ENCODE measurements around the gene DAPK1.
A peak's percentile ranks its signal among the peaks of the same experiment; 100 is the strongest.

The DAPK1 gene

DNA sequence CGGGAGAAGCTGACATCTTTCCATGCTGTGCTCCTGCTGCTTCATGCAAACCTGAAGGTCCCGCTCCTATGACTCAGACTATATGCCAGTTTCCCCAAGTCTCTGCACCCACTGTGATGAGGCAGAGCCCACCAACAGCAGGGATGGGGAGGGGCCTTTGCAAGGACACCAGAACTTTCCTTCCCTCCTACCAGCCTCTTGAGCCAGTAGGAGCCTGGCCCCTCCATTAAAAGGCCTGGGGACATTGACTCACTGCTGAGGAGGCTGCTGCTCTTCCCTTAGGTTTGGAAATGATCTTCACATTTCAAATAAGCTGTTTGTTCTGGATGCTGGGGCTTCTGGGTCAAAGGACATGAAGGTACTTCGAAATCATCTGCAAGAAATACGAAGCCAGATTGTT lies 202.2 kb downstream of the DAPK1 start:
- no peak for DNase-seq

DNA sequence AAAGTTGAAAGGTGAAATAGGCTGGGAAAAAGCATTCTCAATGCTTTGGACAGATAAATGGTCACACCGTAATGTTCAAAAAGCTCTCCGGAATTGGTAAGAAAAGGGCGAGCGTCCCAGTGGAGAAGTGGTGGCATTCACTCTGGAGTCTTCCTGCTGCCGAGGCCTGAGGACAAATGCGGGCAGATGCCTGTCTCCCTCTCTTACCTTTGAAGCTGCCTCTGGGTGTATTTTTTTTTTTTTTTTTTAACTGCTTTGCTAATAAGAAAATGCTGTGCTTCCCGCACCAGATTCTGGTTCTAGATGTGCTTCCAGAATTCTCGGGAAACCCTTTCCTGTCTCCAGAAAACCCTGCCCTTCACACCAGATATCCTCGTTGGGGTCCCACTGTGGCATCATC lies 203.8 kb downstream of the DAPK1 start:
- no peak for DNase-seq

DNA sequence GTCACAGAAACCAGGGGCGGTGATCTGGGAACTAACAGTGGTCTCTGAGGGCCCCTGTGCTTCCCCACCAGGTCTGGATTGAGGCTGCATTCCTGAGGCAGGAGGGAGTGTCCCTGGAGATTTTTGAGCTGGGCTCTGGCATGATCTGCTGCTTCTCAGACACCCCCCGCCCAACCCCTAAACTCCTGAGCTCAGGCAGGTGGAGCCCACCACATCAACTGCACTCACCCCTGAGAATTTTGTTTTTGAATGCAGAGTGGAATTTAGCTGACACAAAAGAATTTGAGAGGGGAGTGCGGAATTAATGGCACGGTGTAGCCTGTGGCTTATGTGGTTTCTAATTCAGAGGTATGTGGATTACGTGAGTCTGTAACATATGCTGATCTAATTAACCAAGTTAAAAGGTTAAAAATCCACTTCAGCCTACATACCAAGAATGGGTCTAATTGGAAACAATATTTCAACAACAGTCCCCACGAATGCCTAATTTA lies 204.3 kb downstream of the DAPK1 start:
- no peak for DNase-seq

DNA sequence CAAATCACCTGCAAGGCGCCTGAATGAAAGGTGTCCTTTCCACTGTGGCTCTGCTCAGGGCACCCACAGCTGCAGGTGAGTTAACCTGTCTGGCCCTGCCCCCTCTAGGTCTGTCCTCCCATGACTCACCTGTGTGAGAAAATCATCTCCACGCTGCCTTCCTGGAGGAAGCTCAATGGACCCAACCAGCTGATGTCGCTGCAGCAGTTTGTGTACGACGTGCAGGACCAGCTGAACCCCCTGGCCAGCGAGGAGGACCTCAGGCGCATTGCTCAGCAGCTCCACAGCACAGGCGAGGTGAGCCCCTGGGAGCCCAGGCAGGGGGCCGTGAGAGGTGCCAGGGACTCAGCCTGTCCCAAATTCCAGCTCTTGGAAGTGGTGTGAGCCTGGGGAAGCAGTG lies 205.3 kb downstream of the DAPK1 start:
- DNase-seq = no peak

DNA sequence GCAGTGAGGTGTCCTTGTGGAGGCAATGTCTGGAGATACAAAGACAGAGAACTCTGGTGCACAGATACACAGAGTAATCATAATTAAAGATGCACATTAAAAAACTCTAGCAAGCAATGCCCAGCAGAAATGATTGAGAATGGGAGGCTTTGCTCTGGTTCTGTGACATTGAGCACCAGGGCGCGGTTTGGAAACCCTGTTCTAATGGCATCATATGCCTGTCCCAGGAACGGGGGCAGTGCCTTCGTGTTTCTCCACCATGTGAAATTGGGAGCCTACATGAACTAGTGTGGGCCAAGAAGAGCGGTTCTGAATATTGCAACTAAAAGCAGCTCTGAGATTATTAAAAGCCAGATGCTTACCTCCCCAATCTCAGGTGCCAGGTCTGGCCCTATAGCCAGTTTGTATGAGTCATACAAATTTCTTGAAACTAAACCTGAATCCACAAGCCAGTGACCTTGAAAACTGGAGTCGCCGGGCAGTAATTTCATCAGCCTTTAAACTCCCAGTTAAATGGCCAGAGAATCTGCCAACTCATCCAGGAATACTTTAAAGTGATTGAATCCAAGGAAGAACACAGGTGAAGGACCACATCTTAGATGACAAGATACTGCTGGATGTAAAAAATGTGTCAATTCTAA lies 206.1 kb downstream of the DAPK1 start:
- no peak for DNase-seq

DNA sequence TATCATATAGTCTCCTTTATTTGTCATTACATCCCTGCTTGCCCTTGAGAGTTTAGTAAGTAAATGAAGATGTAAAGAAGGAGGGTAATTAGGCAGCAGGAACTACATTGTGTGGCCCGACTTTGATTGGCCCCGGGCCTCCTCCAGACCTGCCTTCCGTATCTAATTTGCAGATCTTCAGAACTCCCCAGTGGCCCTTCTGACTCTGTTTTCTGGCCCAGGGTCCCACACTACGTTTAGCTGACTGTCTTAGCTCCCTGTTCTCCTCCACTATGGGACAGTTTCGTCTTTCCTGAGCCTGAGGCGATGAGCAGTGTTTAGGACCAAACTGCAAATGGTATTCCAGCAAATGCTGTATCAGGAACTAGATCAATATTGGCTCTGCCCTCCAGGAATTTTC lies 206.7 kb downstream of the DAPK1 start:
- no peak for DNase-seq

DNA sequence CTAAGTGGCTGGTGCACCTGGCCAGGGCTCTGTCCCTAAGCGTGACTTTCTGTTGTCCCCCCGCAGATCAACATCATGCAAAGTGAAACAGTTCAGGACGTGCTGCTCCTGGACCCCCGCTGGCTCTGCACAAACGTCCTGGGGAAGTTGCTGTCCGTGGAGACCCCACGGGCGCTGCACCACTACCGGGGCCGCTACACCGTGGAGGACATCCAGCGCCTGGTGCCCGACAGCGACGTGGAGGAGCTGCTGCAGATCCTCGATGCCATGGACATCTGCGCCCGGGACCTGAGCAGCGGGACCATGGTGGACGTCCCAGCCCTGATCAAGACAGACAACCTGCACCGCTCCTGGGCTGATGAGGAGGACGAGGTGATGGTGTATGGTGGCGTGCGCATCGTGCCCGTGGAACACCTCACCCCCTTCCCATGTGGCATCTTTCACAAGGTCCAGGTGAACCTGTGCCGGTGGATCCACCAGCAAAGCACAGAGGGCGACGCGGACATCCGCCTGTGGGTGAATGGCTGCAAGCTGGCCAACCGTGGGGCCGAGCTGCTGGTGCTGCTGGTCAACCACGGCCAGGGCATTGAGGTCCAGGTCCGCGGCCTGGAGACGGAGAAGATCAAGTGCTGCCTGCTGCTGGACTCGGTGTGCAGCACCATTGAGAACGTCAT lies 208.5 kb downstream of the DAPK1 start:
- no peak for DNase-seq

DNA sequence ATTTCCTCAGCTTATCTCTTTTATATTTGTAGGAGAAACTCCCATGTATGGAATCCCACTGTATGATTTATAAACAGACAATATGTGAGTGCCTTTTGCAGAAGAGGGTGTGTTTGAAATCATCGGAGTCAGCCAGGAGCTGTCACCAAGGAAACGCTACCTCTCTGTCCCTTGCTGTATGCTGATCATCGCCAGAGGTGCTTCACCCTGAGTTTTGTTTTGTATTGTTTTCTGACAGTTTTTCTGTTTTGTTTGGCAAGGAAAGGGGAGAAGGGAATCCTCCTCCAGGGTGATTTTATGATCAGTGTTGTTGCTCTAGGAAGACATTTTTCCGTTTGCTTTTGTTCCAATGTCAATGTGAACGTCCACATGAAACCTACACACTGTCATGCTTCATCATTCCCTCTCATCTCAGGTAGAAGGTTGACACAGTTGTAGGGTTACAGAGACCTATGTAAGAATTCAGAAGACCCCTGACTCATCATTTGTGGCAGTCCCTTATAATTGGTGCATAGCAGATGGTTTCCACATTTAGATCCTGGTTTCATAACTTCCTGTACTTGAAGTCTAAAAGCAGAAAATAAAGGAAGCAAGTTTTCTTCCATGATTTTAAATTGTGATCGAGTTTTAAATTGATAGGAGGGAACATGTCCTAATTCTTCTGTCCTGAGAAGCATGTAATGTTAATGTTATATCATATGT lies 210.3 kb downstream of the DAPK1 start:
- DNase-seq = no peak

DNA sequence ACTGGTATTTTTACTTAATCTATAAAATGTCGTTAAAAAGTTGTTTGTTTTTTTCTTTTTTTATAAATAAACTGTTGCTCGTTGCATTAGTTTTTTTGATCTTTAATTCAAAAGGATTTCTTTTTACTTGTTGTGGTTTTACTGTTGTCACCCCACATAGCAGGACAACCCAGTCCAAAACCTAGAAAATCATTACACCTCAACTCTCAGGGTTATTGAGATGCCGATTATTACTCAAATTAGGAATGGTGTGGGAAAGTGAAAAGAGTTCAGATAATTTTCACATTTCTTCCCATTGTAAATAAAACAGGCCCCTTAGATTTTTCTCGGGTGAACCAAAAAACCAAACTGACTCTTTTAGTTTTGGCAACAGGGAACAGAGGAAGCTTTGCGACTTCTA lies 210.9 kb downstream of the DAPK1 start:
- DNase-seq = no peak

DNA sequence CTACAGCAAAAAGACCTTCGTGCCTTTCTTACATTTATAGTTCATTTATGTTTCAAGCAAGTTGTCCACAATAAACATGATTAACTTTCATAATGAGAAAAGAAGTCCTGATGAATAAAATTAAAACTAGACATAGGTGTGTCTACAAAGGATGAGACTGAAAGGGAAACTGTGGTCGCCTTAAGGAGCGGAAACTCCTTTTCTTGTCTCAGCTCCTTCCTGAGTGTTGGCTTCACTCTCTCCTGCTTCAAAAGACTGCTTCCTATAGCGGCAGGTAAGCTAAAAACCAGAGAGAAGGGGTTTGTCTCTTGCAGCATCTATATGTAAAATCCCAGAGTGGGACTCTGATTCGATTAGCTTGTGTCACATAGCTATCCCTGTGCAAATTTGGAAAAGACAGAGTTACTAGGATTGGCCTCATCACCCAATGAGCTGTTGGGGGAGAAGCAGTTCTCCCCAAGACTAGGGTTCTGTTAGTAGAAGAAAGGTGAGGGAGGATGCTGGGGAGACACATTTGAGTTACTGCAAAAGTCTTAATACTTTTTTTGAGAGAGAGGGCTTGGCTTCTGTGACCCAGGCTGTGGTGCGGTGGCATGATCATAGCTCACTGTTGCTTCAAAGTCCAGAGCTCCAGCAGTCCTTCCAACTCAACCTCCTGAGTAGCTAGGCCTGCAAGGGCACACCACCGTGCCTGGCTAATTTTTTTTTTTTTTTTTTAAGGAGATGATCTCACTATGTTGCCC lies 211.5 kb downstream of the DAPK1 start:
- no peak for DNase-seq

DNA sequence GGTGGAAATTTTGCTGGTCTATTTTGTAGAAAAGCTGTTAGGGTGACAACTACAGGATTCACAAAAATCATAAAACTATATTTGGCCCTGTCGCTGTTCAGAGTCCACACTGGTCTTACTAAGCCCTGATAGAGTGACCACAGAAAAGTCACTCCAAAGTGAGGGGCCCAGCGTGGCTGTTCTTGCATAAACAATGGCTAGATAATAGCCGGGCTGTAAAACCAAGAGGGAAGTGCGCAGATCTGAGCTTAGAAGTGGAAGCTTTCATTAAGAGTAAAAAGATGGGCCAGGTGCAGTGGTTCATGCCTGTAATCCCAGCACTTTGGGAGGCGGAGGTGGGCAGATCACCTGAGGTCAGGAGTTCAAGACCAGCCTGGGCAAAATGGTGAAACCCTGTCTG lies 212.8 kb downstream of the DAPK1 start:
- DNase-seq = no peak

DNA sequence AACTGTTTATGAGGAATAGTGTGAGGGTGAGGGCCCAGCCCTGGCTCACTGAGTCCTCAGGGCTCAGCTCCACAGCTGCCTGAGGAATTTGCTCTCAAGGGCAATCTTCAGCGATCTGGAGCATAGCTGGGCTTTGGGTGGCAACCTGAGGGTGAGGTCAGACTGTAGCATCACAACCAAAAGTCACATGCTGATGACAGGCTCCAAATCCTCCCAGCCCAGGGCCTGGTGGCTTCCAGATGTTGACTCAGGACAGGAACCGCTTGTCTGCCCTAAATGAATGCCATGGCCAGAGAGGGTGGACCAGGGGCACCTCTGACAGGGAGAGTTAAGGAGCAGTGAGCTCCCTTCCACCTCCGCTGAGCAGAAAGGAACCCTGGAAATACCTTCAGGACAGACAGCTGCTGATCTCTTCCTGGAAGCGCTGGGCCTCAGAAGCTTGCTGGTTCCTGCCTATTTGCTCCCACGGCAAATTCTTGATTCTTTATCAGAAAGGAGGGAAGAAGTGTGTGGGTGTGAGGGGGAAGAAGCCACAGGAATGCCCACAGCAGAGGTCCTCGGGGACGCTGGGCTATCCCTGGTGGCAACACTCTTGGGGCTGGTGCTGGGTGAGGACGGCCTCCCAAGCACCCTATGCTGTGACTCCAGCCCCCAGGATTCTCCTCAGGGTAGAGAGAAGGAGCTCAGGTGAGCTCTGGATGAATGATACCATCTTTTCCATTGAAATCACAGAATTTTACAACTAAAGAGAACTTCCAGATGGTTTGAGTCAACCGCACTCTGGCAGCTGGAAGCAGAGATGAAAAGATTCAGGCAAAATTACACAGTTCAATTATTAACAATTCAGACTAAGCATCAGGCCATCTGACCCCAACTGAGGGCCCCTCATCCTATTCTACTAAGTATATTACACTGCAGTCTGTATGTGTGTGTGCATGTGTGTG lies 214.5 kb downstream of the DAPK1 start:
- DNase-seq = no peak

DNA sequence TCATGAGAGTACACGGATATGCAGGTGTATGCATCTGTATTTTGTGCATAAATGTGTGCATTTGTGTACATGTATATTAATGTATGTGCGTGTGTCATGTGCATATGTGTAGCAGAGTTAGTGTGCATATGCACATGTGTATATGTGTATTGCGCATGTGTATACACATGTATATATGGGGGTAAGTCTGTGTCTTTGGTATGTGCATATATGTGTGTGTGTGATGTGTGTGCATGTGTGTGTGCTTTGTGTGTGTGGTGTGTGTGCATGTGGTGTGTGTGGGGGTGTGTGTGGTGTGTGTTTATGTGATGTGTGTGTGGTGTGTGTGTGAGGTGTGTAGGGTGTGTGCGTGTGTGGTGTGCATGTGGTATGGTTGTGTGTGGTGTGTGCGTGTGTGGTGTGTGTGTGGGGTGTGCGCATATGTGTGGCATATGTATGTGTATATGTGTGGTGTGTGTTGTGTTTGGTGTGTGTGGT lies 215.2 kb downstream of the DAPK1 start:
- DNase-seq = no peak

DNA sequence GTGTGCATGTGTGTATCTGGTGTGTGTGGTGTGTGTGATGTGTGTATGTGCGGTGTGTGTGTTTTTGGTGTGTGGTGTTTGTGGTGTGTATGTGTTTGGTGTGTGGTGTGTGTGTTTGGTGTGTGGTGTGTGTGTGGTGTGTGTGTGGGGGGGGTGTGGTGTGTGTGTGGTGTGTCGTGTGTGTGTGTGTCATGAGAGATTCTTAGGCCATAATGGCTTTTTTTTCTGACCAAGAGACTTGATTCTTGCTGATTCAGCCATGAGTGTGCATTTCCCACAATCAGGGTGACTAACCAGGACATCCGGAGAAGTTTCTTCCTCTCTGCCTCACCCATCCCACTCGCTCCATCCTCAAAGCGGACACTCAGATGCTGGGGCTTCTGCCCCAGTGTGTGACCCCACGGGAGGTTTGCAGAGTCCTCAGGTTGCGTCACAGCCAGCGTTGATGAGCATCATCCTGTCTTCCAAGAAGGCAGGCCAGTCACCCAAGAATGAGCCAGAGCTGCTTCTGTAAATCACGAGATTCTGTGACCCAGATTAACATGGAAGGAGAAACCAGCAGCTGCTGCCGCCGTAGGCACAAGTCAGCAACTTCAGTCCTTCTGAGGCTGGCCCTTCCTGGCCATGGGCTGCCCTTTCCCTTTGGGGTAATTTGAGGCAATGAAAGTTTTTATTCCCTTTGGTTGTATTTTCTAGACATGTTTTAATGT lies 215.8 kb downstream of the DAPK1 start:
- DNase-seq = no peak

DNA sequence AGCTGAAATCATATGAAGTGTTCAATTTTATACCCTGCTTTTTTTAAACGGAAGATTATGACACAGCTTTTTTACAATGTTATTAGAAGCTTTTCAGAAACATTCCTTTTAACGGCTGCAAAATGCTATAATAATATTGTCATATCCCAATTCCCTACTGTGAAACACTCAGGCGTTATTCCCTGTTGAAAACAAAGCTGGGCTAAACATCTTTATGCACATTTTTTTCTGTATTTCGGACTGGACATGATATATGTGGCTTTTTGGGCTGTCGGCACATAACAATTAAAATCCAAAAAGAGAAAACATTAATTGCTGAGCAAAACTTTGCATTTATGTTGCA lies 216.3 kb downstream of the DAPK1 start:
- DNase-seq = no peak

DNA sequence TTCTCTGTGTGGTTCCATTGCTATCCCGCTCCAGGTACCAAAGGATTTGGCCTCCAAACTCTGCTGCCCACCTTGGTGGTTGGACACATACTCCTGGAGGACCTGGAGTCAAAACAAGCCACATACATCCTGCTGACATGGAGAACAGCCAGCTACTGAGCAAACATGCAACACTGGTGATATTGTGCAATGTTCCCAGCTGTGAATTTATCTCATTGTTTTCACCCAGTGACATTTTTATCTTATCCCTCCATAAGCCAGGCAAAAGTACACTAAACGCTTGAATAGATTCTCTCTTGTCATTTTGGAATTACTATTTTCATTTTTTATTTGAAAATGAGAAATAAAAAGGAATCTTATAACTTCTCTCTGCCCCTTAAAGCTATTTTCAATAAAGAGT lies 217.2 kb downstream of the DAPK1 start:
- peak; percentile 17 for DNase-seq

DNA sequence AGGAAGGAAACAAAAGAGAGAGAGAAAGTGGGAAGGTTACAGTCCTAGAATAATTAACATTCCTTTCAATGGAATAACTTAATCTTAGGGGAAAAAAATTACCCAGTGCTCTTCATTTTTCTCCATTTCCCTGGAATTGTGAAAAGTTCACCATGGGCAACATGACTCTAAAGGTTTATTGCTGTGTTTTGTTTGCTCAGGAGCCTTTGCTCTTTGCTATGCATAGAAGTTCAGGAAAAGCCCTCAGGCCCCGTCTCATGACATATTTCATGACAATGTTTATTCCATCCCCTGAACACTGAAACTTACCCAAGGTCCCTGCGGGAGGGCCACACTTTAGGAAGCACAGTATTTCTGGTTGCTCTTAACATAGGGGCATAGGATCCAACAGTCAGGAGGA lies 218.5 kb downstream of the DAPK1 start:
- no peak for DNase-seq

DNA sequence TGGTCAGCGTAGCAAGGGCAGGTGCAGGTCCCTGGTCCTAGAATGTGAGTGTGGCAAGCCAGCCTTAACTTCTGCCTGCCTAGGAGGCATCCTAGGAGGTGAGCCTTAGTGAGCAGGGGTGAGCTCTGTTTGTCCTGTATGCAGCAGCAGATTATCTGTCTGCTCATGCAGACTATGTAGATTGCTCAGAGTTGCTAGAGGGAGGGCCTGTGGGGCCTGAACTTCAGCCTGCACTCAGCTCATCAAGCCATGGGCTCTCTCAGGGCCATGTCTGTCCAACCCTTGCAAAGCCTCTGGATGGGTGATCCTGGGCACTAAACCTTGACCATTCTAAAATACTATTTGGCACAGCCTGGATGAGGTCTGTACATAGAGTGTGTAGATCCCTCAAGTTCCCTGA lies 219.8 kb downstream of the DAPK1 start:
- no peak for DNase-seq

DNA sequence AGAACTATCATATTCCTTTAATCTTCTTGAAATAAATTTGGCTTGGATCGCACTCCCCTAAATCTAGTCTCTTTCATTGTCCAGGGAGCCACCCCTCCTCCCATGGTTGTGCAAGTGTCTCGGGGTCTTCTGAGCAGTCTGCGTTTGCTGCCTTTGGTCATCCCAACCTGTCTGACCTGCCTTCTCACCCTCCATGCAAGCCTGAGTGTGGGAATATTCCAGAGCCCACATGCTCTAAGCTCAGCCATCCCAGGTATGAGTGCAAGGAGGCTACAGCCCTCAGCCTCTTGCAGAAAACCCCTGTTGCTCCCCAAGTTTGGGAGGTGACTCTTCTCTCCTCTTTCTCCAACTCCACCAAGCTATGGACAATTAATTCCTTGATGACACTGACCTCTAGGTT lies 220.6 kb downstream of the DAPK1 start:
- DNase-seq = no peak

DNA sequence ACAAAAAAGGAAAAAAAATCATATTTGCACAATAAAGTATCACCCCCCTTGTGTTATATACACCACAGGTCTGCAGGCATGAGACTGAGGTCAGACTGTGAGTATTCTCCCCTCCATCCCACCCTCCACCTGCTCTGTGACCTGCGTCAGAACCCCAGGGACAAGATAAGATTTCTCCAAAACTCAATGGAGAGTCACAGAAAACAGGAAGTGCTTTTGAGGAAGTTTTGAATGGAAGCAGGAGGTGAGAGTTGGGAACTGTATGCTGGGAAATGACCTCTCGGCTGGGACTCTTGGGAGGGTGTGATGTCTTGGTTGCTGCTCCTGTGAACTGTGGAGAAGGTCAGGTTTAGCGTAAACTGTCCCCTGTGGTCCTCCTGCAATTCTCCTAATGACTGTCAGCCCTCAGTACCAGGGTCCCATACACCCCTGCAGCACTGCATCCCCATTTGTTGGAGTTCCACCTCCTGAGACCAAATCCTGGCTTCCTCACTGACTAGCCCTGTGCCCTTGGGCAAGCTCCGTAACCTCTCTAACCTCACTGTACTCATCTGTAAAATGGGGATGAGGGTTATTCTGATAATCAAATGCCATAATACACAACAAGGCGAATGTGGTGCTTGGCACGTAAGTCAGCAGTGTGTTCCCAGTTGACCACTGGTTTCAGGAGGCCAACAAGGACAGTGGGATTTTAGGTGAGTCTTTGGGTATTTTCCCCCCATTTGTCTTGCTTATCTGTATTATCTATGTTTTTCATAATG lies 221.4 kb downstream of the DAPK1 start:
- no peak for DNase-seq

DNA sequence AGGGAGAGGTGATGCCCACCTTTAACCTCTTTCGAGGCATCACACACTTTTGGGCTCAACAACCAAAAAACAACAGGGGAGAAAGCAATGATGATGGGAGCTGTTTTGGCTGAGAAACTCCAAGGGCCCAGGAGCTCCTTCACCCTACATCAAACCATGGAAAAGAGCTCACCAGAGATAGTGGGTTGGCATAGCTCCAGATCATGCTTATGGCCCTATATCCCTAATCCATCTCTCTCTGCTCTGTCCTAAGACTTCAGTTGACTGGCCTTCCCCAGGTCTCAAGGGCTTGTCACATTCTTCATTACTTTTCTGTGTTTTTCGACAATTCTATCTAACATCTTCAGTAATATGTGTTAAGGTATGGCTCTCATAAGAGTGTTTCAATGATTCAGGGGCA lies 222.5 kb downstream of the DAPK1 start:
- DNase-seq = no peak
